ENCODE measurements around the gene CXCR3.

CXCR3 gene

DNA sequence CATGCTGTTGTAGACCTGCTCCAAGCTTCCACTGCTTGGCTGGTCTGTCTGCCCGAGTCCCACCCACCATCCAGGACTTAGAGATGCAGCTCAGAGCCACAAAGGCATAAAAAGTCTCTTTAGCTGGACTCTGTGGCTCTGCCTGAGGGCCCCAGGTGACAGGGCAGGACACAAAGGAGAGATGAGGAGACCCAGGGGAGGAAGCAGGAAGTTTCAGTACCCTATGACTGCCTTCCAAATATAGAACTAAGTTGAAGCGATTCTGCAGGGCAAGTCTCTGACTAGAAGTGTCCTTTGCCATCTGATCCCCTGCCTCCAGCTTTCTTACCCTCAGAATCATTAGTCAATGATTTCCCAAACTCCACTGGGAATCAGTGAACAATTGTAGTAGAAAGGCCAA lies 11.2 kb upstream of the CXCR3 start:
- TF ChIP-seq, protein P1, sequence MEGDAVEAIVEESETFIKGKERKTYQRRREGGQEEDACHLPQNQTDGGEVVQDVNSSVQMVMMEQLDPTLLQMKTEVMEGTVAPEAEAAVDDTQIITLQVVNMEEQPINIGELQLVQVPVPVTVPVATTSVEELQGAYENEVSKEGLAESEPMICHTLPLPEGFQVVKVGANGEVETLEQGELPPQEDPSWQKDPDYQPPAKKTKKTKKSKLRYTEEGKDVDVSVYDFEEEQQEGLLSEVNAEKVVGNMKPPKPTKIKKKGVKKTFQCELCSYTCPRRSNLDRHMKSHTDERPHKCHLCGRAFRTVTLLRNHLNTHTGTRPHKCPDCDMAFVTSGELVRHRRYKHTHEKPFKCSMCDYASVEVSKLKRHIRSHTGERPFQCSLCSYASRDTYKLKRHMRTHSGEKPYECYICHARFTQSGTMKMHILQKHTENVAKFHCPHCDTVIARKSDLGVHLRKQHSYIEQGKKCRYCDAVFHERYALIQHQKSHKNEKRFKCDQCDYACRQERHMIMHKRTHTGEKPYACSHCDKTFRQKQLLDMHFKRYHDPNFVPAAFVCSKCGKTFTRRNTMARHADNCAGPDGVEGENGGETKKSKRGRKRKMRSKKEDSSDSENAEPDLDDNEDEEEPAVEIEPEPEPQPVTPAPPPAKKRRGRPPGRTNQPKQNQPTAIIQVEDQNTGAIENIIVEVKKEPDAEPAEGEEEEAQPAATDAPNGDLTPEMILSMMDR (IDR thresholded peaks at IDR 0.05; ENCODE audit: insufficient read depth, low read length) = no peak
- TF ChIP-seq, protein P2, sequence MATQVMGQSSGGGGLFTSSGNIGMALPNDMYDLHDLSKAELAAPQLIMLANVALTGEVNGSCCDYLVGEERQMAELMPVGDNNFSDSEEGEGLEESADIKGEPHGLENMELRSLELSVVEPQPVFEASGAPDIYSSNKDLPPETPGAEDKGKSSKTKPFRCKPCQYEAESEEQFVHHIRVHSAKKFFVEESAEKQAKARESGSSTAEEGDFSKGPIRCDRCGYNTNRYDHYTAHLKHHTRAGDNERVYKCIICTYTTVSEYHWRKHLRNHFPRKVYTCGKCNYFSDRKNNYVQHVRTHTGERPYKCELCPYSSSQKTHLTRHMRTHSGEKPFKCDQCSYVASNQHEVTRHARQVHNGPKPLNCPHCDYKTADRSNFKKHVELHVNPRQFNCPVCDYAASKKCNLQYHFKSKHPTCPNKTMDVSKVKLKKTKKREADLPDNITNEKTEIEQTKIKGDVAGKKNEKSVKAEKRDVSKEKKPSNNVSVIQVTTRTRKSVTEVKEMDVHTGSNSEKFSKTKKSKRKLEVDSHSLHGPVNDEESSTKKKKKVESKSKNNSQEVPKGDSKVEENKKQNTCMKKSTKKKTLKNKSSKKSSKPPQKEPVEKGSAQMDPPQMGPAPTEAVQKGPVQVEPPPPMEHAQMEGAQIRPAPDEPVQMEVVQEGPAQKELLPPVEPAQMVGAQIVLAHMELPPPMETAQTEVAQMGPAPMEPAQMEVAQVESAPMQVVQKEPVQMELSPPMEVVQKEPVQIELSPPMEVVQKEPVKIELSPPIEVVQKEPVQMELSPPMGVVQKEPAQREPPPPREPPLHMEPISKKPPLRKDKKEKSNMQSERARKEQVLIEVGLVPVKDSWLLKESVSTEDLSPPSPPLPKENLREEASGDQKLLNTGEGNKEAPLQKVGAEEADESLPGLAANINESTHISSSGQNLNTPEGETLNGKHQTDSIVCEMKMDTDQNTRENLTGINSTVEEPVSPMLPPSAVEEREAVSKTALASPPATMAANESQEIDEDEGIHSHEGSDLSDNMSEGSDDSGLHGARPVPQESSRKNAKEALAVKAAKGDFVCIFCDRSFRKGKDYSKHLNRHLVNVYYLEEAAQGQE (IDR thresholded peaks at IDR 0.05; ENCODE audit: insufficient replicate concordance, low read depth) = no peak
- no peak for TF ChIP-seq GABPA (IDR thresholded peaks at IDR 0.05; ENCODE audit: low read depth)
- TF ChIP-seq POLR2AphosphoS5 (IDR thresholded peaks at IDR 0.05; ENCODE audit: low read depth) = no peak
- TF ChIP-seq SPI1 (IDR thresholded peaks at IDR 0.05; ENCODE audit: borderline replicate concordance, low read depth) = no peak
- no peaks in the 10 kb centered on the region for H3K27me3 ChIP-seq (ENCODE audit: insufficient read depth, poor library complexity, severe bottlenecking)
- H3K27ac ChIP-seq (replicated peaks) = no peak overlapping the region
- DNase-seq (ENCODE audit: low read depth in 1 of 2, low spot score in 1 of 2) = no peak
- no peak overlapping the region for H3K4me3 ChIP-seq (replicated peaks; ENCODE audit: insufficient read depth, low read length)

DNA sequence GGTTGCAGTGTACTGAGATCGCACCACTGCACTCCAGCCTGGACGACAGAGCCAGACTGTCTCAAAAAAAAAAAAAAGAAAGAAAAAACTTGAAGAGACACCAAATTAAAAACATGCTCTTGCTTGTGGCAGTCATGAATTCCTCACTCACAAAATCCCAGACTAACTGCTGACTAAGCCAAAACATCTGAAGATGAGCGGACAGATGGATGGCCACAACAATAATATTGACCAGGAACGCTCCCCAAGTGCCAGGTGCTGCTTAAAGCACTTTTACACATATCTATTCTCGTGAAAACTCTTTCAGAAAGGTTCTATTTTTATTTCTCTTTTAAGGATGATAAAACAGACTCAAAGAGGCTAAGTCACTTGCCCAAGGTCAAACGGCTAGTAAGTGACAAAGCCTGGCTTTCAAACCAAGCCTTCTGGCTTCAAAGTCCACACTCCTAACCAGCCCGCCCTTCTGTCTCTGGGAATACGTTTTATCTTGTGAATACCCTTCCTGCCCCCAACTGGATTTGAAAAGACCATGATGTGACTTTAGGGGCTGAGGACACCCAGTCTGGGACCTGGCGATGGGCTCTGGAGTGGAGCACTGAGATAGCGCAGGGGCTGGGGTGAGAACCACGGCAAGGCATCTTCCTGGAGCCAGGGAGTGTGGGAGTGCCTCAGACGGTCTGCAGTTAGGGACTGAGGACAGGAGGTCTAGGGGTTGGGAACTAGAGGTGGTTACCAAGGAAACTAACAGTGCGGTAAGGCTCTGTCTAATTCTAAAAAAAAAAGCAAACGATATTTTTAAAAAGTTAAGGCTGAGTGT lies 9.5 kb upstream of the CXCR3 start:
- TF ChIP-seq POLR2AphosphoS5 (IDR thresholded peaks at IDR 0.05; ENCODE audit: low read depth) = no peak
- TF ChIP-seq SPI1 (IDR thresholded peaks at IDR 0.05; ENCODE audit: borderline replicate concordance, low read depth) = no peak
- no peak for DNase-seq (ENCODE audit: low read depth in 1 of 2, low spot score in 1 of 2)
- Histone ChIP-seq H3K27ac (replicated peaks) (no peak overlapping the region), H3K27me3 (ENCODE audit: insufficient read depth, poor library complexity, severe bottlenecking) (no peaks in the 10 kb centered on the region), H3K4me3 (replicated peaks; ENCODE audit: insufficient read depth, low read length) (no peak overlapping the region)

DNA sequence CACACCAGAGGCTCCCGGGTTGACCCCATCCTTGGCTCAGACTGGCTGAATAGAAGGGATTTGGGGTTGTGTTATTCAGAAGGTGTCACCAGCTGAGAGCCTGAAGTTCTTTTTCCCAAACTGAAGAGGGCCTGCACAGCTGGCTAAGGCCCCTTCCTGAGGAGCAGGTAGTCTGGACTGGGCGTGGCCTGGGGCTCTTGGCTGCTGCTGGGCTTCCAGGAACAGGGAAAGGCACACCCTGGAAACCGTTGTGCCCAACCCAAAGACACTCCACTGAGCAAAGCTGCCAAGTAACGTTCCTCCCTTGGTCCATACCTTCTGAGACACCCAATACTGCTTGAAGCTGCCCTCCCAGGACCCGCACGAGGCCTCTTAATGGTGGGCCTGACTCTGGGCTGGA lies 8.3 kb upstream of the CXCR3 start:
- H3K27ac ChIP-seq (replicated peaks) = no peak overlapping the region
- H3K27me3 ChIP-seq (ENCODE audit: insufficient read depth, poor library complexity, severe bottlenecking) = no peaks in the 10 kb centered on the region
- no peak overlapping the region for H3K4me3 ChIP-seq (replicated peaks; ENCODE audit: insufficient read depth, low read length)
- TF ChIP-seq GABPA (IDR thresholded peaks at IDR 0.05; ENCODE audit: low read depth) (no peak), POLR2AphosphoS5 (IDR thresholded peaks at IDR 0.05; ENCODE audit: low read depth) (no peak), SPI1 (IDR thresholded peaks at IDR 0.05; ENCODE audit: borderline replicate concordance, low read depth) (no peak)
- TF ChIP-seq, protein P2 (IDR thresholded peaks at IDR 0.05; ENCODE audit: insufficient replicate concordance, low read depth) = no peak
- TF ChIP-seq, protein P1 (IDR thresholded peaks at IDR 0.05; ENCODE audit: insufficient read depth, low read length) = no peak
- no peak for DNase-seq (ENCODE audit: low read depth in 1 of 2, low spot score in 1 of 2)

DNA sequence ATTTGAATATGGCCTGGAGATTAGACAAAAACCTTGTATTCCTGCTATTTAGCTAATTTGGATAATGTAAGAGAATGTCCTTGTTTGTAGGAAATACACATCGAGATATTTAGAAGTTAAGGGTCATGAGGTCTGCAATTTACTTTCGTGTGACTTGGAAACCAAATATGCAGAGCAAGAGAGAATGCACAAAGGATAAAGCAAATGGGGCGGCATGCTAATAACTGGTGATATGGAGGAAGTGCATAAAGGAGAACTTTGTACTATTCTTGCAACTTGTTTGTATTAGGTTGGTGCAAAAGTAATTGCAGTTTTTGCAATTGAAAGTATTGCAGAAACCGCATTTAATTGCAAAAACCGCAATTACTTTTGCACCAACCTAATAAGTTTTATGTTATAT lies 7.2 kb upstream of the CXCR3 start:
- Histone ChIP-seq H3K27me3 (ENCODE audit: insufficient read depth, poor library complexity, severe bottlenecking) (no peaks in the 10 kb centered on the region), H3K4me3 (replicated peaks; ENCODE audit: insufficient read depth, low read length) (no peak overlapping the region), H3K27ac (replicated peaks) (no peak overlapping the region)
- no peak for TF ChIP-seq SPI1 (IDR thresholded peaks at IDR 0.05; ENCODE audit: borderline replicate concordance, low read depth)
- TF ChIP-seq GABPA (IDR thresholded peaks at IDR 0.05; ENCODE audit: low read depth) = no peak
- TF ChIP-seq, protein P2 (IDR thresholded peaks at IDR 0.05; ENCODE audit: insufficient replicate concordance, low read depth) = no peak
- TF ChIP-seq POLR2AphosphoS5 (IDR thresholded peaks at IDR 0.05; ENCODE audit: low read depth) = no peak
- TF ChIP-seq, protein P1 (IDR thresholded peaks at IDR 0.05; ENCODE audit: insufficient read depth, low read length) = no peak
- DNase-seq (ENCODE audit: low read depth in 1 of 2, low spot score in 1 of 2) = no peak

Data from HL-60 (cell line).